ENCODE measurements around the gene RSPH1. TPM values are rescaled to one million over a fixed set of nuclear protein-coding genes. Genes with fewer than 3 reads are reported as not detected.

Gene RSPH1
- total RNA-seq, 1 experiment from 2014 or later = 1.5 TPM

GRCh38 chr21:42498012-42498411 lies 2.0 kb upstream of the RSPH1 start:
- Histone ChIP-seq H2AFZ (ENCODE audit: low read depth, low read length, poor library complexity, severe bottlenecking) (no peak overlapping the region), H4K20me1 (ENCODE audit: insufficient read depth) (no peaks in the 10 kb centered on the region), H3K9me2 (ENCODE audit: insufficient read depth) (no peaks in the 10 kb centered on the region), H3K4me3 (replicated peaks in 1 of 2; ENCODE audit: low read depth in 1 of 2, low read length in 2 of 2) (no peak overlapping the region), H3K79me2 (ENCODE audit: insufficient read depth, low read length) (no peaks in the 10 kb centered on the region), H3K27me3 (ENCODE audit: insufficient read depth, low read length) (no peaks in the 10 kb centered on the region), H3K4me2 (ENCODE audit: low read length) (no peak overlapping the region), H3K4me1 (ENCODE audit: control insufficient read depth in 1 of 2, insufficient read depth in 2 of 2, low read length in 2 of 2) (peaks cover 10 to 24% of the 10 kb centered on the region in 2 experiments; a peak in 3 of 4 replicates), H3K36me3 (ENCODE audit: control insufficient read depth in 1 of 2, insufficient read depth in 2 of 2, low read length in 2 of 2) (no peaks in the 10 kb centered on the region), H3K9ac (ENCODE audit: low read length) (no peak overlapping the region), H3K27ac (ENCODE audit: low read depth, low read length) (no peak overlapping the region), H3K9me3 (ENCODE audit: control insufficient read depth in 1 of 2, insufficient read depth in 1 of 2, low read depth in 1 of 2, low read length in 2 of 2) (no peaks in the 10 kb centered on the region)
- CTCF ChIA-PET = no interaction called here
- RAD21 ChIA-PET (ENCODE audit: low non-redundant PET in 1 of 2, low total read pairs in 2 of 2, uncharacterized antibody in 2 of 2, unreplicated experiment in 2 of 2) = no interaction called here
- no TSS peak for BruUV-seq (replicated peaks)
- ATAC-seq (no peak), DNase-seq (ENCODE audit: low read depth, low spot score) (no peak)
- TF ChIP-seq SIN3A (IDR thresholded peaks at IDR 0.05; ENCODE audit: low read depth) (no peak), JUND (IDR thresholded peaks at IDR 0.05) (no peak), EGR1 (IDR thresholded peaks at IDR 0.05; ENCODE audit: low read depth) (no peak), REST (IDR thresholded peaks at IDR 0.05; ENCODE audit: low read depth) (no peak), SP1 (IDR thresholded peaks at IDR 0.05; ENCODE audit: low read depth) (no peak), ATF3 (IDR thresholded peaks at IDR 0.05) (no peak), MAX (IDR thresholded peaks at IDR 0.05) (no peak), EZH2phosphoT487 (IDR thresholded peaks at IDR 0.05; ENCODE audit: borderline replicate concordance) (no peak), FOSL1 (IDR thresholded peaks at IDR 0.05; ENCODE audit: low read depth) (no peak), POLR2A (IDR thresholded peaks at IDR 0.05; ENCODE audit: borderline replicate concordance, extremely low read depth, insufficient read depth, insufficient read length) (no peak), POLR2AphosphoS5 (IDR thresholded peaks at IDR 0.05; ENCODE audit: low read depth, low read length) (no peak), CEBPB (IDR thresholded peaks at IDR 0.05; ENCODE audit: low read depth) (no peak), ELF1 (IDR thresholded peaks at IDR 0.05; ENCODE audit: borderline replicate concordance, low read depth) (no peak), SRF (IDR thresholded peaks at IDR 0.05; ENCODE audit: low read depth) (no peak), ZFX (IDR thresholded peaks at IDR 0.05) (no peak), TCF7L2 (IDR thresholded peaks at IDR 0.05; ENCODE audit: borderline replicate concordance, extremely low read depth, insufficient read depth, insufficient read length) (no peak), RAD21 (IDR thresholded peaks at IDR 0.05; ENCODE audit: low read depth) (no peak), CTCF (IDR thresholded peaks at IDR 0.05 in 2 of 3, conservative IDR thresholded peaks at IDR 0.05 in 1 of 3; ENCODE audit: borderline replicate concordance in 1 of 3, insufficient read depth in 1 of 3, low read depth in 2 of 3, low read length in 2 of 3) (no peak), ZNF274 (IDR thresholded peaks at IDR 0.05; ENCODE audit: low read depth, low read length) (no peak)
- POLR2A ChIA-PET = no interaction called here
- intact Hi-C loops (cut with micrococcal nuclease) = no loop called here
